Right atrium auricular region (tissue), 2 donors: ENCODE data around the gene TRPM6. TPM values are rescaled to one million over a fixed set of nuclear protein-coding genes. Genes with fewer than 3 reads are reported as not detected.

Experiments
- DNase-seq: peaks from one replicate; pipeline ENCODE4 v3.0.0-alpha.2; 2019; ENCODE audit warnings: low spot score
- H3K27ac ChIP-seq, 2 donors: fragments of 200-600 bp; sonication (generic); 1 replicate in 1 of 2; 2 replicates in 1 of 2; pipeline ENCODE4 v1.5.1; 2016 to 2019
- H3K27me3 ChIP-seq, 2 donors: fragments of 200-600 bp; sonication (generic); one replicate each; pipeline versions ENCODE4 v1.5.1 to v1.6.0; 2017 to 2019
- H3K36me3 ChIP-seq: fragments of 200-600 bp; sonication (generic); one replicate; pipeline ENCODE4 v1.5.1; 2016
- H3K4me1 ChIP-seq, 2 donors: fragments of 200-600 bp; sonication (generic); one replicate each; pipeline versions ENCODE4 v1.5.1 to v1.6.0; 2017 to 2019
- H3K4me3 ChIP-seq, 2 donors: fragments of 200-600 bp; sonication (generic); 1 replicate in 1 of 2; 2 replicates in 1 of 2; pipeline ENCODE4 v1.5.1; 2017 to 2019; ENCODE audit warnings: mild to moderate bottlenecking in 1 of 2, moderate library complexity in 1 of 2
- H3K9me3 ChIP-seq, 2 donors: fragments of 200-600 bp; sonication (generic); one replicate each; pipeline ENCODE4 v1.5.1; 2019
- CTCF ChIP-seq, 2 donors: fragments of 200-600 bp; sonication (generic); IDR thresholded peaks; one replicate each; pipeline ENCODE4 v1.5.1; 2019; ENCODE audit warnings: antibody characterized with exemption in 2 of 2
- total RNA-seq, 2 donors: library from RNA; depleted of rRNA; stranded (reverse); fragments of >200 nt; gene quantifications; one replicate each; pipeline ENCODE4 v1.1.0, GENCODE V29; 2016

Gene TRPM6
- total RNA-seq = under 1 TPM; 0.19 to 0.83 TPM

GRCh38 chr9:74887041-74887980 is at the start of gene TRPM6:
Gene TRPM6 (minus strand): TSS chr9:74887921. CDS start chr9:74887856, 65 bp downstream.
- peak; percentile 82 for DNase-seq
- peak within 1 kb of the TSS; percentile 63 to 71 for H3K27ac ChIP-seq

GRCh38 chr9:74935008-74935407 is 47.3 kb upstream of the TRPM6 start:
- DNase-seq = no peak
- Histone ChIP-seq H3K4me3 (no peak overlapping the region), H3K27me3 (no peaks in the 10 kb centered on the region), H3K9me3 (peaks cover 0 to 14% of the 10 kb centered on the region in 2 donors), H3K36me3 (no peaks in the 10 kb centered on the region), H3K27ac (no peak overlapping the region), H3K4me1 (no peaks in the 10 kb centered on the region)
- no peak for TF ChIP-seq CTCF (IDR thresholded peaks at IDR 0.05)

More at GRCh38 chr9:74887041-74887980, at the start of gene TRPM6:
- no peaks in the 10 kb centered on the region for H3K27me3 ChIP-seq
- TF ChIP-seq CTCF (IDR thresholded peaks at IDR 0.05) = no peak
- peaks cover 0 to 14% of the 10 kb centered on the region in 2 donors for H3K4me1 ChIP-seq
- no peaks in the 10 kb centered on the region for H3K9me3 ChIP-seq
- H3K4me3 ChIP-seq = peak within 1 kb of the TSS; percentile 42 to 58
- H3K36me3 ChIP-seq = no peaks in the 10 kb centered on the region

GRCh38 chr9:74921737-74922136 is 34.0 kb upstream of the TRPM6 start:
- H3K27ac ChIP-seq = no peak overlapping the region
- no peaks in the 10 kb centered on the region for H3K27me3 ChIP-seq
- H3K36me3 ChIP-seq = no peaks in the 10 kb centered on the region
- no peak overlapping the region for H3K4me3 ChIP-seq
- no peak for TF ChIP-seq CTCF (IDR thresholded peaks at IDR 0.05)
- no peak for DNase-seq
- no peaks in the 10 kb centered on the region for H3K4me1 ChIP-seq
- H3K9me3 ChIP-seq = no peaks in the 10 kb centered on the region

GRCh38 chr9:74920944-74921626 is 33.4 kb upstream of the TRPM6 start:
- Histone ChIP-seq H3K4me3 (no peak overlapping the region), H3K27me3 (no peaks in the 10 kb centered on the region), H3K27ac (no peak overlapping the region), H3K9me3 (no peaks in the 10 kb centered on the region), H3K4me1 (no peaks in the 10 kb centered on the region), H3K36me3 (no peaks in the 10 kb centered on the region)
- TF ChIP-seq CTCF (IDR thresholded peaks at IDR 0.05) = no peak
- no peak for DNase-seq

GRCh38 chr9:74910036-74910435 is 22.3 kb upstream of the TRPM6 start:
- H3K27me3 ChIP-seq = no peaks in the 10 kb centered on the region
- TF ChIP-seq CTCF (IDR thresholded peaks at IDR 0.05) = no peak
- DNase-seq = no peak
- H3K36me3 ChIP-seq = no peaks in the 10 kb centered on the region
- no peaks in the 10 kb centered on the region for H3K4me1 ChIP-seq
- H3K4me3 ChIP-seq = no peak overlapping the region
- H3K27ac ChIP-seq = no peak overlapping the region
- peaks cover 0 to 14% of the 10 kb centered on the region in 2 donors for H3K9me3 ChIP-seq
